Cardiac muscle cell (in vitro differentiated cells and primary cell): ENCODE measurements around the gene HNRNPU. TPM values are rescaled to one million over a fixed set of nuclear protein-coding genes. Genes with fewer than 3 reads are reported as not detected.

Experiments
- DNase-seq, 2 donors: peaks; one replicate each; pipeline versions ENCODE4 v3.0.0 to v3.0.0-alpha.2; 2010 to 2017; ENCODE audit warnings: low read depth in 1 of 2, low spot score in 1 of 2
- H3K27ac ChIP-seq: fragments of 200-600 bp; sonication (generic); 2 replicates; pipeline ENCODE4 v1.5.1; 2016
- H3K27me3 ChIP-seq: fragments of 200-600 bp; sonication (generic); 2 replicates; pipeline ENCODE4 v1.6.0; 2016; ENCODE audit warnings: control low read depth
- H3K36me3 ChIP-seq: fragments of 200-600 bp; sonication (generic); 2 replicates; pipeline ENCODE4 v1.5.1; 2016; ENCODE audit warnings: control low read depth
- H3K4me1 ChIP-seq: fragments of 200-600 bp; sonication (generic); 2 replicates; pipeline ENCODE4 v1.8.1; 2017; ENCODE audit warnings: low read depth, mild to moderate bottlenecking, mixed run types
- H3K4me3 ChIP-seq: fragments of 200-600 bp; sonication (generic); 2 replicates; pipeline ENCODE4 v1.5.1; 2016; ENCODE audit warnings: mild to moderate bottlenecking
- H3K9me3 ChIP-seq: fragments of 200-600 bp; sonication (generic); 2 replicates; pipeline ENCODE4 v1.5.1; 2017; ENCODE audit warnings: low read depth, mild to moderate bottlenecking, control low read depth
- polyA plus RNA-seq: library from polyadenylated mRNA; unstranded; fragments of >200 nt; fragmentation: Nextera tagmentation; extraction: Ambion mirVana; gene quantifications from 2 replicates; pipeline ENCODE4 v1.2.1, GENCODE V29; 2016
- total RNA-seq: library from RNA; depleted of rRNA; stranded (reverse); fragments of >200 nt; gene quantifications from 2 replicates; pipeline ENCODE4 v1.2.3, GENCODE V29; 2016
- TF ChIP-seq, protein P1 (sequence below): IDR thresholded peaks from 2 replicates; pipeline ENCODE4 v1.5.1; 2012; ENCODE audit warnings: low read depth, mild to moderate bottlenecking, low read length

The HNRNPU gene
- total and polyA plus RNA-seq, 2 experiments from 2014 or later, result 345 to 447 TPM

DNA sequence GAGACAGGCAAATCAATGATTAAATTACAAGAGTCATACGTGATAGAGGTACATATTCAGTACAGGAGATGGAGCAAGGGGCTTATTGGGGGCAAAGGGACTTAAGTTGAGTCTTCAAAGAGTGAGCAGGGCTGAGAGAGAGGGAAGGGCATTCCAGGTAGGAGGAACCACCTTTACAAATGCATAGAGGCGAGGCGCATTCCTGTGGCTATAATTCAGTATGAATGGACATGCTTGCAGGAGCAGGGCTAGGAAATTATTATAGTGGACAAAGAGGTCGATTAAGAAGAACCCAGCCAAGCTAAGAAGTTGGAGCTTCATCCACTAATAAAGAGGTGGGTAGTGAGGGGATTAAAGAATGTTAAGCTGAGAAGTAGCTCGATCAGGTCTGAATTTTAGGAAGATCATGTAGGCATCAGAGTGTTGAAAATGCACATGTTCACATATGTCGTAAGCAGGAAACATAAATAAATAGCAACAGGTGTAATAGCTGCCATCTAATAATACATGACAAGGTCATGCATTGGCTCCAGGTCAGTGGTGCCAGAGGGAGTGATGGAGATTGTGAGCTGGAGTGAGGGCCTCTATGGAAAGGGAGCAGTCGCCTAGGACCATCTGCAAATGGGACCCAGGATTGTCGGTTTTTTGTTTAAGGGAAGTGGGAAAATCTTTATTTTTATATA lies 12.0 kb upstream of the HNRNPU start:
- Histone ChIP-seq H3K27me3 (no peaks in the 10 kb centered on the region), H3K4me3 (no peak overlapping the region), H3K4me1 (peaks cover 8% of the 10 kb centered on the region), H3K9me3 (no peaks in the 10 kb centered on the region), H3K27ac (no peak overlapping the region), H3K36me3 (no peaks in the 10 kb centered on the region)
- TF ChIP-seq, protein P1, sequence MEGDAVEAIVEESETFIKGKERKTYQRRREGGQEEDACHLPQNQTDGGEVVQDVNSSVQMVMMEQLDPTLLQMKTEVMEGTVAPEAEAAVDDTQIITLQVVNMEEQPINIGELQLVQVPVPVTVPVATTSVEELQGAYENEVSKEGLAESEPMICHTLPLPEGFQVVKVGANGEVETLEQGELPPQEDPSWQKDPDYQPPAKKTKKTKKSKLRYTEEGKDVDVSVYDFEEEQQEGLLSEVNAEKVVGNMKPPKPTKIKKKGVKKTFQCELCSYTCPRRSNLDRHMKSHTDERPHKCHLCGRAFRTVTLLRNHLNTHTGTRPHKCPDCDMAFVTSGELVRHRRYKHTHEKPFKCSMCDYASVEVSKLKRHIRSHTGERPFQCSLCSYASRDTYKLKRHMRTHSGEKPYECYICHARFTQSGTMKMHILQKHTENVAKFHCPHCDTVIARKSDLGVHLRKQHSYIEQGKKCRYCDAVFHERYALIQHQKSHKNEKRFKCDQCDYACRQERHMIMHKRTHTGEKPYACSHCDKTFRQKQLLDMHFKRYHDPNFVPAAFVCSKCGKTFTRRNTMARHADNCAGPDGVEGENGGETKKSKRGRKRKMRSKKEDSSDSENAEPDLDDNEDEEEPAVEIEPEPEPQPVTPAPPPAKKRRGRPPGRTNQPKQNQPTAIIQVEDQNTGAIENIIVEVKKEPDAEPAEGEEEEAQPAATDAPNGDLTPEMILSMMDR, result no peak
- no peak for DNase-seq

DNA sequence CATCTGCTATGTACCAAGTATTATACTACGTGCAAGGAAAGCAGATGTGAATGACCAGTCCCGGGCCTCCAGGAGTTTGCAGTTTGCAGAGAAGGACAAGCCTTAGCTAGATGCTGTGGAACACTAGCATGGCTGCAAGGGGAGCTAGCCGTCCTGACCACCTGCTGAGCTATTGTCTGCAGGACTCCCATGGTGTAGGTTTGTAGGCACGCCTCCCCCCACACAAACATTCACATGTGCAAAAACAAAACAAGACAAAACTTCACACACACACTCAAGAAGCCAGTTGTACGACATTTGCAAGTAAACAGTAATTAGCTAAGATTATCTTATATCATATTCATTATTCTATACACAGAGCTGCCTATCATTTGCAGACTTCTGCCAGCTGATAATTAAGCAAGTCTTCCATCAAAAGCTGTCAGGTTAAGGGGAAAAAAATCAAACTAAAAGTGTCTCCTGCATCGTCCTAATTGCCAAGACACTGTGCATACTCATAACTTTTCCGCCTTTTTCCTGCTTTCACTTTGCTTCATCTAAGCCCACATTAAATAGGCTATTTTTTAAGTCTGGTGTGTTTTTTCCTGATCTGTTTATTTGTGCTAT lies 10.7 kb upstream of the HNRNPU start:
- no peak for DNase-seq
- Histone ChIP-seq H3K4me3 (no peak overlapping the region), H3K27ac (no peak overlapping the region), H3K36me3 (no peaks in the 10 kb centered on the region), H3K9me3 (no peaks in the 10 kb centered on the region), H3K4me1 (no peaks in the 10 kb centered on the region), H3K27me3 (no peaks in the 10 kb centered on the region)
- TF ChIP-seq, protein P1, result no peak

DNA sequence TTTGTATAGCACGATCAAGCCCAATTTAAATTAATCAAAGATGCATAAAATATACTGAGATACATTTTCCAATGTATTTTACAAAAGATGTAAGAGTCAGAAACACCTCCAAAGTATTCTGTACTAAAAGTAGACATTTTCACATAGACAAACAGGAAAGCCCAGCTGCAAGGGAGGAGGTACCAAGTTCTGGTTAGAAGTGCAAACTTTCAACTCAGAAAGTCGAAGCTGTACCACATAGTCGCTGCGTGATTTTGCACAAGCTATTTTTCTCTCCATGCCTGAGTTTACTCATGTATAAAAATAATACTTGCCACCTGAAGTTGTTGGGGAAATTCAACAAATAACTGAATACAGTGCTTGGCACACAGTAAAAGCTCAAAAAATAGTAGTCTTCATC lies 5.6 kb upstream of the HNRNPU start:
- H3K4me3 ChIP-seq, result no peak overlapping the region
- H3K4me1 ChIP-seq, result peaks cover 21% of the 10 kb centered on the region
- TF ChIP-seq, protein P1, result no peak
- H3K9me3 ChIP-seq, result no peaks in the 10 kb centered on the region
- no peak for DNase-seq
- H3K36me3 ChIP-seq, result no peaks in the 10 kb centered on the region
- no peaks in the 10 kb centered on the region for H3K27me3 ChIP-seq
- H3K27ac ChIP-seq, result no peak overlapping the region

DNA sequence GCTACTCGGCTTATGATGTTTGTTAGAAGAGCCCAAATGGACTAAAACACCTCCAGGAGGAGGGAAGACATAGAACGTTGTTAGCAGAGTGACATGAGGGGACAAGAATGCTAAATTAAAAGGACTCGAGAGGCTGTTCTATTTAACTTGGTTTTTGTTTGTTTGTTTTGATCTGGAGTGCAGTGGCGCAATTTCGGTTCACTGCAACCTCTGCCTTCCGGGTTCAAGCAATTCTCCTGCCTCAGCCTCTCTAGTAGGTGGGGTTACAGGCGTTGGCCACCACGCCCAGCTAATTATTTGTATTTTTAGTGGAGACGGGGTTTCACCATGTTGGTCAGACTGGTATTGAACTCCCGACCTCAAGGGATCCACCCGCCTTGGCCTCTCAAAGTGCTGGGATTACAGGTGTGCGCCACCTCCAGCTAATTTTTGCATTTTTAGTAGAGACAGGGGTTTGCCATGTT lies 5.1 kb upstream of the HNRNPU start:
- DNase-seq, result no peak
- TF ChIP-seq, protein P1, result no peak
- no peaks in the 10 kb centered on the region for H3K27me3 ChIP-seq
- H3K4me1 ChIP-seq, result peaks cover 23% of the 10 kb centered on the region
- H3K27ac ChIP-seq, result no peak overlapping the region
- no peaks in the 10 kb centered on the region for H3K9me3 ChIP-seq
- no peak overlapping the region for H3K4me3 ChIP-seq
- H3K36me3 ChIP-seq, result no peaks in the 10 kb centered on the region

DNA sequence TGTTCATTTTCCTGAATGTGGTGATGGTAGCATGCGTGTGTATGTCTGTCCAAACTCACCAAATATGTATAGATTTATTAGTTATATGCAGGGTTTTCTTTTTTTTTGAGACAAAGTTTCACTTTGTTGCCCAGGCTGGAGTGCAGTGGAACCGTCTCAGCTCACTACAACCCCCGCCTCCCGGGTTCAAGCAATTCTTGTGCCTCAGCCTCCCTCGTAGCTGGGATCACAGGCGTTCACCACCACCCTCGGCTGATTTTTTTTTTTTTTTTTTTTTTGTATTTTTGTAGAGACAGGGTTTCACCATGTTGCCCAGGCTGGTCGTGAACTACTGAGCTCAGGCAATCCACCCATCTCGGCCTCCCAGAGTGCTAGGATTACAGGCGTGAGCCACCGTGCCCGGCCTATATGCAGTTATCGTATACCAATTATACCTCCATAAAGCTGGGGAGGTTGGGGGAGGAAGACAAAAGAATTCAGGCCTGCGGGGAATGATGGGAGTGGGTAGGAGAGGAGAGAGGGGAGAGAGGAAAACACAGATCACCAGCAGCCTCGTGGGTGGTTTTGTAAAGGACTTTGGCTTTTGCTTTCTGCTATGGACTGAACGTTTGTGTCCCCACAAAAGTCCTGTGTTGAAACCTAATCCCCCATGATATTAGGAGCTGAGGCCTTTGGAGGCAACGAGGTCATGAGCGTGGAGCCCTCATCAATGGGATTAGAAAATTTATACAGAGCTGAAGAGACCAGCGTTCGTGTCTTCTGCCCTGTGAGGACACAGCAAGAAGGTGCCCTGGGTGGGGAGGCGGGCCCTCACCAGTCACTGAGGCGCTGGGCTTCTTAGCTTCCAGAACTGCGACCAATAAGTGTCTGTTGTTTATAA lies 4.4 kb upstream of the HNRNPU start:
- Histone ChIP-seq H3K4me3 (no peak overlapping the region), H3K9me3 (no peaks in the 10 kb centered on the region), H3K36me3 (no peaks in the 10 kb centered on the region), H3K27me3 (no peaks in the 10 kb centered on the region), H3K27ac (no peak overlapping the region), H3K4me1 (peaks cover 23% of the 10 kb centered on the region)
- DNase-seq, result no peak
- TF ChIP-seq, protein P1, result no peak
